HG03097 (cell line): ENCODE results near the gene DOCK10.

ENCODE experiments used
- ATAC-seq: cut with Tn5 transposase; IDR thresholded peaks from one replicate; pipeline ENCODE4 v1.9.1; 2021; ENCODE audit not compliant: unreplicated experiment, low FRiP score

The DOCK10 gene

DNA sequence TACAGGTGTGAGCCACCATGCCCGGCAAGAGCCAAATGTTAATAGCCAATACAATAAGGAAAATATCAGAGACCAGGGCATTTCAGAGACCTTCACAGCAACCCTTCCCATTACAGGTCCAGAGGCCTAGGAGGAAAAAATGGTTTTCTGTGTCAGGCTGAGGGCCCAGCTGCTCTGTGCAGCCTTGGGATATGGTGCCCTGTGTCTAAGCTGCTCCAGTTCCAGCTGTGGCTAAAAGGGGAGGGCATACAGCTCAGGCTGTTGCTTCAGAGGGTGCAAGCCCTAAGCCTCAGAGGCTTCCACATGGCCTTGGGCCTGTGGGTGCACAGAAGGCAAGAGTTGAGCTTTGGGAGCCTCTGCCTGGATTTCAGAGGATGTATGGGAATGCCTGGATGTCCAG lies 306.0 kb downstream of the DOCK10 start:
- ATAC-seq, result no peak

DNA sequence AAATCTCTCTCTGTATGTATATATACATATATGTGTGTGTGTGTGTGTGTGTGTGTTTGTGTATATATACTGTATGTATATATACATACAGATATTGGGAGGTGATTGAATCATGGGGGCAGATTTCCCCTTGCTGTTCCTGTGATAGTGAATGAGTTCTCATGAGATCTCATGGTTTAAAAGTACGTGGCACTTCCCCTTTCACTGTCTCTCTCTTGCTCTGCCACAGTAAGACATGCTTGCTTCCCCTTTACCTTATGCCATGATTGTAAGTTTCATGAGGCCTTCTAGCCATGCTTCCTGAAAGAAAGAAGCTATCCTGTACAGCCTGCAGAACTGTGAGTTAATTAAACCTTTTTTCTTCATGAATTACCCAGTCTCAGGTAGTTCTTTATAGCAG lies 307.3 kb downstream of the DOCK10 start:
- no peak for ATAC-seq

DNA sequence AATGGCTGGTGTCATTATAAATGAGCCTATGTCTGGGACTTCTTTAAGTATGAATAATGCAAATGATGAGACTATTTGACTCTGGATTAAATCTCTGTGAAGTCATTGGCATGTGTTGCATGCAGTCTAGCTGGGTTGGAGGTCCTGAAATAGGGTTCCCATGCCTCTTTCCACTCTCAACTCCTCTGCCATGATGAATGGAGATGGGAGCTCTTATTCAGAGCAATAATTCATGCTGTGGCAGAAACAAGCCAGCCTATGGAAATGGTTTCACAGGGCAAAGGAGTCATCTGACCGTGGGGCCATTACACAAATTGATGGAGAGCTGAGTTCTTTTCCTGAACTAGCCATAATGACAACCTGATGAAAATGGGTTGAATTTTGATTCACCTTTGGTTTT lies 310.6 kb downstream of the DOCK10 start:
- ATAC-seq, result no peak

DNA sequence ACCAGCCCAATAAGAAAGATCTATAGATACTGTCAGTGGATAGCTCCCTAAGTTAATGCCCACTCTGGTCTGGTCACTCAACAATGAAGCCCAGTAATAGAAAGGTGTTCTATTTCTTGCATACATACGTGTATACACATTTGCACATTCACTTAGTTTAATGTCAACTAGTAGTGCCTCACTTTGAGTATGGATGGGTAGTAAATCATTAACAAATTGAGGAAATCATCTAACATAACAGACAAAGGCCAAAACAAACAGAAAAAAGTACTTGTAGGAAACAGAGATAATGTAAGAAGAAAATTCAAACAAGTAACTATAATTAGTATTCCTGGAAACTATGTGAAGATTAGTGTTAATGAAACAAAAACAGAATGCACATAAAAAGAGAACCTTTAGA lies 312.8 kb downstream of the DOCK10 start:
- ATAC-seq, result no peak

DNA sequence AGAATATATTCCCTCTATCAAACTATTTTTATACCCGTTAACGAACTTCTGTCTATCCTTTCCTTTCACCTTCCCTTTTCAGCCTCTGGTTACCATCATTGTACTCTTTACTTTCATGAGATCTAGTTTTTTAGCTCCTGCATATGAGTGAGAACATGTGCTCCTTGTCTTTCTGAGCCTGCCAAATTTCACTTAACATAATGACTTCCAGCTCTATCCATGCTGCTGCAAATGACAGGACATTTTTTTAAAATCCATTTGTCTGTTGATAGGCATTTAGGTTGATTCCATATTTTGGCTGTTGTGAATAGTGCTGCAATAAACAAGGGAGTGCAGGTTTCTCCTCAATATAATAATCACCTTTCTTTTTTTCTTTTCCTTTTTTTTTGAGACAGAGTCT lies 317.9 kb downstream of the DOCK10 start:
- ATAC-seq, result no peak

DNA sequence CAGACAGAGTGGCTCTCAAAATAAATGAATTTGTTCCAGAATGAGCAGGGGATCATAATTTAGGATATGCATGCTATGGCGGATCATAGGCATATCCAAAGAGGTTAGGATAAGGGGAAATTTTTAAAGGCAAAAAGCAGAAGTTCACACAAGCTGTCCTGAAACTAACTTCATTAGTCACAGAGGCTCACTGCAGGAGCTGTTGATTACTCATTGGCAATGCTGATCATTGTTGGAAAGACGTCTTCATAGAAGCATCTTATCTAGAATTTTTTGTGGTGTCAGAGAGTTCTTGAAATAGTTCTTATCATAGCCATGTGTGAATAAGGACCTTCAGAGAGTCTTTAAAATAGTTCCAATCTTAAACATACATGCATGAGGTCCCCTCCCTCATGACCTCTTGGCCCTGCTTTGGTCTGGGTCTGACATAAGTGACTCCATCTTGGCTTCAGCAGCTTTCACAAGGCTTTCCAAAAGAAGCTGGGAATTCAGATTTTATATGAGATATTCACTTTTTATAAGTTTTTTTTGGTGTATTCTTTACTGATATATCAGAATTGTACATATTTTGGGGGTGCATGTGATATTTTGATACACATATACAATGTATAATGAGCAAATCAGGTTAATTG lies 318.6 kb downstream of the DOCK10 start:
- ATAC-seq, result no peak

DNA sequence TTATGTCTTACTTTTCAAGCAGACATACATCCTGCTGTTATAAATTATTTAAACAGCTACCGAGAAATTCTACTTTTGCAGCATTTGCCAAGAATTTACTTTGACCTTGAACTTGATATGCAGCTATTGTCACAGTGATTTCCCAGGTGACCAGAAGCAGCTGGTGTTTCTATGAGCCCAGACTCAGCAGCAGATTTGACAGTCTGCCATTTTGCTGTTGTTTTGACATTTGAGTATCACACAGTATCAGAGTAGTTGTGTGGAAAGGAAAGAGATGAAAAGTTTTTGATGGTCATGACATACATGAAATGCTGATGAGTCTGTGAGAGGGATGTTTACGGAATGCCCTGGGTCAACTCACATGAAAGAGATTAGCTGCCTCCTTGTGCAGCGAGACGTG lies 319.5 kb downstream of the DOCK10 start:
- ATAC-seq, result no peak

DNA sequence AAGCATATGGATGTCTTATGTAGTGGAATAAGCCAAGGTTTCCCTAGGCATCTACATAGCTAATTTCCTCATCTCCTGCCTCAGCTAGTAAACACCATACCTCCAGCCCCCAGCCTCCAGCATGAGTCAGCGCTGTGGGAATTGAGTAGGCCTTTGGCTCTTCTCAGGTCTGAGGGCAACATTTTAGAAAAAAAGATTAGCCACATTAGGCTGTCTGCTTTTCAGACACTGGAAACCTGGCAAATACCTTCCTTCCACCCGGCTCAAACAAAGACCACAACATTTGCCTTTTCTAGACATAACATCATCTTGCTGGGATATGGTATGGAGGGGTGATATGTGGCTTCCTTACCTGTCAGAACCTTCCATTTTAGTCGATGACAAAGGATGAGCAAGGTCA lies 320.0 kb downstream of the DOCK10 start:
- no peak for ATAC-seq

DNA sequence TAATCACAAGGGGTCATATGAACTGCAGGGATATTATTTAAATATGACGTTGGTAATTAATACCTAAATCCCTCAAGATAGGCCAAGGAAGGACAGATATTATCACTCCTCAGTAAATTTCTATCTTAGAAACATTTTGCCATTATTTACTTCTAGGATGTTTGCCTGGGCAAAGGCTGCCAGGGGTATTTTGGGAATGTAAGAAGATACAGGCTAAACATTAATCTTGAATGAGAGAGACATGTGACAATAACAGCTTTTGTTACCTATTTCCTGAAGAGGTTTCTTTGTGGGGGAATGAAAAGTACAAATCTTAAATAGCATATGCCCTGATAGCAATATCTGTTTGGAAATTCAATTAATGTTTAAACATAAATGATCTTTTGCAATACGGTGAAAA lies 325.3 kb downstream of the DOCK10 start:
- ATAC-seq, result no peak

DNA sequence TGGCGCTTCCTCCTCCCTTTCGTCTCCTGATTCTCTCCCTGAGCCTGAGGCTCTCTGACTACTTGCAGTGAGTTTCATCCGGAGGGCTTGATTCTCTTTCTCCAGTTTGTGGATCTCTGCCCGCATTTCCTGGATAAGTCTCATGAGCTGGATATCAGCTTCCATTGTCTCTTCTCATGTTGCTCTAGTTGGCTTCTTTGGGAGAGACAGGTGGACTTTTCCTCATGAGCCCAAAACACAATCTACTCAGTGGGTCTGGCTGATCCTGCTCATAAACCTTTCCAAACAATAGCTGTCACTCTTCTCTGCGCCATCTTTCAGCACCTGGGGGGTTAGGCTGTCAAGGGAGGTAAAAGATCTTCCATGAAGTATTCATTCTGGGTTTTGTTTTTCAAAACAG lies 326.1 kb downstream of the DOCK10 start, which contains the start of gene CCDC195:
CCDC195 (minus strand) TSS at position 165 of the 400 bp plus-strand sequence; CDS start at position 165, 0 bp downstream.
- ATAC-seq, result no peak
